OCI-LY7 (cell line): ENCODE results near the gene KPNA1. TPM values are rescaled to one million over a fixed set of nuclear protein-coding genes. Genes with fewer than 3 reads are reported as not detected.

ENCODE experiments used
- BruUV-seq: library from RNA; stranded (reverse); fragments of 400-500 nt; replicated peaks from 2 replicates; lab custom pipeline; 2021; lab: Mats Ljungman, UMichigan
- CTCF ChIA-PET: fragments of 300-600 bp; sonication (Branson Sonifier 250); formaldehyde crosslinking; loops from one replicate; lab custom pipeline; 2022; ENCODE audit warnings: antibody characterized with exemption; ENCODE audit not compliant: unreplicated experiment; lab: Charles Lee
- POLR2A ChIA-PET: fragments of 300-600 bp; sonication (Branson Sonifier 250); formaldehyde crosslinking; loops from one replicate; lab custom pipeline; 2022; ENCODE audit warnings: antibody characterized with exemption; lab: Charles Lee
- DNase-seq: peaks from one replicate; pipeline ENCODE4 v3.0.0-alpha.2; 2015; ENCODE audit warnings: low spot score
- H2AFZ ChIP-seq: fragments of 200-600 bp; sonication (generic), shearing (Covaris generic); 2 replicates; pipeline ENCODE4 v1.6.1; 2014; ENCODE audit warnings: mild to moderate bottlenecking, antibody characterized with exemption, low read length, moderate library complexity
- H3K27ac ChIP-seq: fragments of 200-600 bp; sonication (generic); 2 replicates; pipeline ENCODE4 v1.5.1; 2014; ENCODE audit warnings: mixed run types, low read depth, mild to moderate bottlenecking, moderate library complexity, low read length, inconsistent platforms; ENCODE audit not compliant: poor library complexity, severe bottlenecking
- H3K36me3 ChIP-seq: fragments of 200-600 bp; sonication (generic); 2 replicates; pipeline ENCODE4 v1.6.1; 2014; ENCODE audit warnings: mild to moderate bottlenecking, antibody characterized with exemption, low read length, moderate library complexity, mixed read lengths; ENCODE audit not compliant: insufficient read depth
- H3K4me1 ChIP-seq: fragments of 200-600 bp; sonication (generic); 2 replicates; pipeline ENCODE4 v1.5.1; 2014; ENCODE audit warnings: mild to moderate bottlenecking, low read length; ENCODE audit not compliant: insufficient read depth, poor library complexity, severe bottlenecking
- H3K4me2 ChIP-seq: fragments of 200-600 bp; sonication (generic); 2 replicates; pipeline ENCODE4 v1.6.1; 2014; ENCODE audit warnings: mild to moderate bottlenecking, low read length
- H3K4me3 ChIP-seq: fragments of 200-600 bp; sonication (generic); 2 replicates; pipeline ENCODE4 v1.5.1; 2014; ENCODE audit warnings: mild to moderate bottlenecking, low read depth, low read length; ENCODE audit not compliant: poor library complexity, severe bottlenecking
- H3K79me2 ChIP-seq: fragments of 200-600 bp; sonication (generic); 2 replicates; pipeline ENCODE4 v1.6.1; 2016; ENCODE audit warnings: low read depth, mild to moderate bottlenecking, low read length, moderate library complexity, mixed read lengths; ENCODE audit not compliant: insufficient read depth
- H3K9me2 ChIP-seq: fragments of 200-600 bp; sonication (generic); 2 replicates; pipeline ENCODE4 v1.6.1; 2016; ENCODE audit warnings: mild to moderate bottlenecking, low read length, mixed read lengths; ENCODE audit not compliant: insufficient read depth
- H3K9me3 ChIP-seq: fragments of 200-600 bp; sonication (generic); 2 replicates; pipeline ENCODE4 v1.6.1; 2014; ENCODE audit warnings: mild to moderate bottlenecking, mixed run types, low read length, mixed read lengths
- H4K20me1 ChIP-seq: fragments of 200-600 bp; sonication (generic); 2 replicates; pipeline ENCODE4 v1.6.1; 2014; ENCODE audit warnings: mild to moderate bottlenecking, antibody characterized with exemption, low read length, moderate library complexity, mixed read lengths; ENCODE audit not compliant: insufficient read depth
- EZH2phosphoT487 ChIP-seq: fragments of 200-600 bp; sonication (generic); IDR thresholded peaks from 2 replicates; pipeline ENCODE4 v1.6.1; 2018; ENCODE audit warnings: low read depth, borderline replicate concordance, mild to moderate bottlenecking, mixed run types, antibody characterized with exemption, low read length, moderate library complexity, mixed read lengths
- intact Hi-C: fragments of 100-400 bp; cut with micrococcal nuclease; formaldehyde crosslinking; loops from one replicate; pipeline ENCODE4 v1.10.0; 2022; ENCODE audit not compliant: unreplicated experiment
- total RNA-seq, 2 experiments: library from RNA; depleted of rRNA in 1 of 2; stranded (reverse); fragments of >200 nt in 1 of 2; shearing (Covaris generic) in 1 of 2; gene quantifications; 2 replicates each; pipeline ENCODE4 v1.2.3, GENCODE V29; 2014 to 2022
- TF ChIP-seq, protein P1 (sequence below): fragments of 200-600 bp; sonication (generic); conservative IDR thresholded peaks from 2 replicates; pipeline ENCODE4 v1.5.1; 2014; ENCODE audit warnings: mild to moderate bottlenecking, antibody characterized with exemption, low read length, moderate library complexity, mixed read lengths

The KPNA1 gene
- total RNA-seq, 2 experiments from 2014 or later, result 20.0 to 77.5 TPM

DNA sequence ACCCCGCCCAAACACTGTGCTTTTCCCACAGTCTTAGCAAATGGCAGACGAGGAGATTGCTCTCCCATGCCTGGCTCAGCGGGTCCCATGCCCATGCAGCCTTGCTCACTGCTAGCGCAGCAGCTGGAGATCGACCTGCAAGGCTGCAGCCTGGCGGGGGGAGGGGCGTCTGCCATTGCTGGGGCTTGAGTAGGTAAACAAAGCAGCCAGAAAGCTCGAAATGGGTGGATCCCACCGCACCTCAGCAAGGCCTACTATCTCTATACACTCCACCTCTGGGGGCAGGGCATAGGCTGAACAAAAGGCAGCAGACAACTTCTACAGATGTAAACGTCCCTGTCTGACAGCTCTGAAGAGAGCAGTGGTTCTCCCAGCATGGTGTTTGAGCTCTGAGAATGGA lies 71.6 kb downstream of the KPNA1 start:
- intact Hi-C loops, result no loop called here
- CTCF ChIA-PET, result no interaction called here
- no peak overlapping the region for H3K4me2 ChIP-seq

DNA sequence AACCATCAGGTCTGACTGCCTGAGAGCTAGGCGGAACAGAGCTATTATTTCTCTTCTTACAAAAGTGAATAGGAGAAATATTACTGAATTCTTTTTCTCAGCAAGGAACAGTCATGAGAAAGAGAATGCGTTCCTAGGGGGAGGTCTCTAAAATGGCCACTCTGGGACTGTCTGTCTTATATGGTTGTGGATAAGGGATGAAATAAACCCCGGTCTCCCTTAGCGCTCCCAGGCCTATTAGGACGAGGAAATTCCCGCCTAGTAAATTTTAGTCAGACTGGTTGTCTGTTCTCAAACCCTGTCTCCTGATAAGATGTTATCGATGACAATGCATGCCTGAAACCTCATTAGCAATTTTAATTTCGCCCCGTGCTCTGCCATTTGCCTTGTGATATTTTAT lies 78.8 kb downstream of the KPNA1 start:
- Histone ChIP-seq H3K36me3 (peaks cover 88% of the 10 kb centered on the region), H3K9me2 (no peaks in the 10 kb centered on the region), H3K4me2 (no peak overlapping the region), H3K9me3 (peaks cover 18% of the 10 kb centered on the region), H3K27ac (no peak overlapping the region), H3K4me1 (no peaks in the 10 kb centered on the region), H4K20me1 (no peaks in the 10 kb centered on the region), H2AFZ (no peak overlapping the region), H3K79me2 (no peaks in the 10 kb centered on the region), H3K4me3 (no peak overlapping the region)
- ChIA-PET CTCF (no interaction called here), POLR2A (no interaction called here)
- TF ChIP-seq, protein P1, sequence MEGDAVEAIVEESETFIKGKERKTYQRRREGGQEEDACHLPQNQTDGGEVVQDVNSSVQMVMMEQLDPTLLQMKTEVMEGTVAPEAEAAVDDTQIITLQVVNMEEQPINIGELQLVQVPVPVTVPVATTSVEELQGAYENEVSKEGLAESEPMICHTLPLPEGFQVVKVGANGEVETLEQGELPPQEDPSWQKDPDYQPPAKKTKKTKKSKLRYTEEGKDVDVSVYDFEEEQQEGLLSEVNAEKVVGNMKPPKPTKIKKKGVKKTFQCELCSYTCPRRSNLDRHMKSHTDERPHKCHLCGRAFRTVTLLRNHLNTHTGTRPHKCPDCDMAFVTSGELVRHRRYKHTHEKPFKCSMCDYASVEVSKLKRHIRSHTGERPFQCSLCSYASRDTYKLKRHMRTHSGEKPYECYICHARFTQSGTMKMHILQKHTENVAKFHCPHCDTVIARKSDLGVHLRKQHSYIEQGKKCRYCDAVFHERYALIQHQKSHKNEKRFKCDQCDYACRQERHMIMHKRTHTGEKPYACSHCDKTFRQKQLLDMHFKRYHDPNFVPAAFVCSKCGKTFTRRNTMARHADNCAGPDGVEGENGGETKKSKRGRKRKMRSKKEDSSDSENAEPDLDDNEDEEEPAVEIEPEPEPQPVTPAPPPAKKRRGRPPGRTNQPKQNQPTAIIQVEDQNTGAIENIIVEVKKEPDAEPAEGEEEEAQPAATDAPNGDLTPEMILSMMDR, result no peak
- no peak for TF ChIP-seq EZH2phosphoT487
- DNase-seq, result peak; percentile 11
- no TSS peak for BruUV-seq
- intact Hi-C loops, result no loop called here

More for the DNA sequence above, 71.6 kb downstream of the KPNA1 start:
- Histone ChIP-seq H3K27ac (no peak overlapping the region), H3K9me2 (no peaks in the 10 kb centered on the region), H3K36me3 (peaks cover 82% of the 10 kb centered on the region), H4K20me1 (no peaks in the 10 kb centered on the region), H2AFZ (no peak overlapping the region), H3K79me2 (no peaks in the 10 kb centered on the region), H3K4me3 (no peak overlapping the region), H3K9me3 (0 out of 2 replicates have a peak, but pooled peaks cover 9% of the 10 kb centered on the region), H3K4me1 (no peaks in the 10 kb centered on the region)
- POLR2A ChIA-PET, result interaction anchor here (2.1 kb wide), 1 partner anchor 26 kb away, joined by 7 read pairs; no protein-coding TSS in a partner anchor
- no TSS peak for BruUV-seq
- no peak for DNase-seq
- TF ChIP-seq, protein P1, result no peak
- TF ChIP-seq EZH2phosphoT487, result no peak

DNA sequence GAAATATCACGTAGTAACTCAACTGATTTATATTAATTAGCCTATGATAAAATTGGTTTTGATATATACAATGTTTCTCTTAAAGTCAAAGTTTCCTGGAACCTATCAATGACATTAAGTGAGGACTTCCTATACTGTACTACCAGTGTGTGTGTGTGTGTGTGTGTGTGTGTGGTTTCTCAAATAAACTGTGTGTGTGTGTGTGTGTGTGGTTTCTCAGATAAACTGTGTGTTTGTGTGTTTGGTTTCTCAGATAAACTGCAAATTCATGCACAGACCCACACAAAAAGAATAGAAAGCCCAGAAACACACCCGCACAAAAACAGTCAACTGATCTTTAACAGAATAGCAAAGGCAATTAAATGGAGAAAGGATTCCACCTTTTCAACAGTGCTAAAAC lies 84.4 kb downstream of the KPNA1 start:
- H3K4me3 ChIP-seq, result no peak overlapping the region
- H4K20me1 ChIP-seq, result no peaks in the 10 kb centered on the region
- no peaks in the 10 kb centered on the region for H3K79me2 ChIP-seq
- no peak overlapping the region for H2AFZ ChIP-seq
- no peaks in the 10 kb centered on the region for H3K9me3 ChIP-seq
- no peak overlapping the region for H3K27ac ChIP-seq
- no peaks in the 10 kb centered on the region for H3K9me2 ChIP-seq
- POLR2A ChIA-PET, result no interaction called here
- no TSS peak for BruUV-seq
- TF ChIP-seq EZH2phosphoT487, result no peak
- TF ChIP-seq, protein P1, result no peak
- CTCF ChIA-PET, result interaction anchor here (0.5 kb wide), 1 partner anchor 37 kb away, joined by 3 read pairs; no protein-coding TSS in a partner anchor
- peaks cover 87% of the 10 kb centered on the region for H3K36me3 ChIP-seq
- no peak for DNase-seq
- intact Hi-C loops, result no loop called here
- no peak overlapping the region for H3K4me2 ChIP-seq
- H3K4me1 ChIP-seq, result no peaks in the 10 kb centered on the region
